ENCODE measurements around the gene TPM1.
A peak's percentile ranks its signal among the peaks of the same experiment; 100 is the strongest.

TPM1 gene

GRCh38 chr15:63067976-63068743 lies 25.6 kb downstream of the TPM1 start:
- H3K36me3 ChIP-seq (ENCODE audit: control insufficient read depth, insufficient read depth, low read length), result peaks cover 85% of the 10 kb centered on the region
- no peak overlapping the region for H3K9ac ChIP-seq (ENCODE audit: low read depth, low read length)
- H3K27me3 ChIP-seq (ENCODE audit: control insufficient read depth, insufficient read depth, low read length), result no peaks in the 10 kb centered on the region
- peaks cover 13% of the 10 kb centered on the region; the same call in 1 of the 2 replicates for H3K4me1 ChIP-seq (ENCODE audit: control insufficient read depth, insufficient read depth, low read length)
- no peak overlapping the region for H3K27ac ChIP-seq (ENCODE audit: low read depth, low read length)
- no peaks in the 10 kb centered on the region for H3K9me3 ChIP-seq (ENCODE audit: control insufficient read depth, insufficient read depth, low read length)
- no peak overlapping the region for H3K4me3 ChIP-seq (ENCODE audit: low read depth, low read length)

GRCh38 chr15:63069616-63070090 lies 27.1 kb downstream of the TPM1 start:
- Histone ChIP-seq H3K36me3 (ENCODE audit: control insufficient read depth, insufficient read depth, low read length) (peaks cover 71% of the 10 kb centered on the region), H3K4me1 (ENCODE audit: control insufficient read depth, insufficient read depth, low read length) (peaks cover 13% of the 10 kb centered on the region; the same call in 1 of the 2 replicates), H3K9ac (ENCODE audit: low read depth, low read length) (no peak overlapping the region), H3K27ac (ENCODE audit: low read depth, low read length) (no peak overlapping the region), H3K4me3 (ENCODE audit: low read depth, low read length) (no peak overlapping the region), H3K9me3 (ENCODE audit: control insufficient read depth, insufficient read depth, low read length) (no peaks in the 10 kb centered on the region), H3K27me3 (ENCODE audit: control insufficient read depth, insufficient read depth, low read length) (no peaks in the 10 kb centered on the region)

GRCh38 chr15:63070681-63071129 lies 28.2 kb downstream of the TPM1 start:
- Histone ChIP-seq H3K9ac (ENCODE audit: low read depth, low read length) (no peak overlapping the region), H3K27ac (ENCODE audit: low read depth, low read length) (no peak overlapping the region), H3K36me3 (ENCODE audit: control insufficient read depth, insufficient read depth, low read length) (peaks cover 61% of the 10 kb centered on the region), H3K27me3 (ENCODE audit: control insufficient read depth, insufficient read depth, low read length) (no peaks in the 10 kb centered on the region), H3K9me3 (ENCODE audit: control insufficient read depth, insufficient read depth, low read length) (no peaks in the 10 kb centered on the region), H3K4me1 (ENCODE audit: control insufficient read depth, insufficient read depth, low read length) (peaks cover 23% of the 10 kb centered on the region), H3K4me3 (ENCODE audit: low read depth, low read length) (no peak overlapping the region)

GRCh38 chr15:63071288-63071909 lies 28.9 kb downstream of the TPM1 start:
- Histone ChIP-seq H3K9me3 (ENCODE audit: control insufficient read depth, insufficient read depth, low read length) (no peaks in the 10 kb centered on the region), H3K27ac (ENCODE audit: low read depth, low read length) (no peak overlapping the region), H3K27me3 (ENCODE audit: control insufficient read depth, insufficient read depth, low read length) (no peaks in the 10 kb centered on the region), H3K9ac (ENCODE audit: low read depth, low read length) (no peak overlapping the region), H3K4me3 (ENCODE audit: low read depth, low read length) (no peak overlapping the region), H3K4me1 (ENCODE audit: control insufficient read depth, insufficient read depth, low read length) (peaks cover 30% of the 10 kb centered on the region), H3K36me3 (ENCODE audit: control insufficient read depth, insufficient read depth, low read length) (peaks cover 54% of the 10 kb centered on the region)

GRCh38 chr15:63072023-63072650 lies 29.6 kb downstream of the TPM1 start:
- Histone ChIP-seq H3K4me3 (ENCODE audit: low read depth, low read length) (no peak overlapping the region), H3K27ac (ENCODE audit: low read depth, low read length) (peak overlapping the region; percentile 18), H3K4me1 (ENCODE audit: control insufficient read depth, insufficient read depth, low read length) (peaks cover 37% of the 10 kb centered on the region), H3K36me3 (ENCODE audit: control insufficient read depth, insufficient read depth, low read length) (peaks cover 47% of the 10 kb centered on the region), H3K9me3 (ENCODE audit: control insufficient read depth, insufficient read depth, low read length) (no peaks in the 10 kb centered on the region), H3K9ac (ENCODE audit: low read depth, low read length) (no peak overlapping the region), H3K27me3 (ENCODE audit: control insufficient read depth, insufficient read depth, low read length) (no peaks in the 10 kb centered on the region)

GRCh38 chr15:63072809-63073277 lies 30.3 kb downstream of the TPM1 start:
- peaks cover 44% of the 10 kb centered on the region for H3K4me1 ChIP-seq (ENCODE audit: control insufficient read depth, insufficient read depth, low read length)
- H3K4me3 ChIP-seq (ENCODE audit: low read depth, low read length), result no peak overlapping the region
- H3K9me3 ChIP-seq (ENCODE audit: control insufficient read depth, insufficient read depth, low read length), result no peaks in the 10 kb centered on the region
- no peaks in the 10 kb centered on the region for H3K27me3 ChIP-seq (ENCODE audit: control insufficient read depth, insufficient read depth, low read length)
- no peak overlapping the region for H3K27ac ChIP-seq (ENCODE audit: low read depth, low read length)
- no peak overlapping the region for H3K9ac ChIP-seq (ENCODE audit: low read depth, low read length)
- peaks cover 40% of the 10 kb centered on the region for H3K36me3 ChIP-seq (ENCODE audit: control insufficient read depth, insufficient read depth, low read length)

- H3K9ac ChIP-seq (ENCODE audit: low read depth, low read length), result no peak overlapping the region
- H3K27me3 ChIP-seq (ENCODE audit: control insufficient read depth, insufficient read depth, low read length), result no peaks in the 10 kb centered on the region
- no peaks in the 10 kb centered on the region for H3K9me3 ChIP-seq (ENCODE audit: control insufficient read depth, insufficient read depth, low read length)
- H3K4me3 ChIP-seq (ENCODE audit: low read depth, low read length), result no peak overlapping the region
- peaks cover 52% of the 10 kb centered on the region for H3K4me1 ChIP-seq (ENCODE audit: control insufficient read depth, insufficient read depth, low read length)
- H3K27ac ChIP-seq (ENCODE audit: low read depth, low read length), result no peak overlapping the region
- peaks cover 32% of the 10 kb centered on the region for H3K36me3 ChIP-seq (ENCODE audit: control insufficient read depth, insufficient read depth, low read length)
Measured at GRCh38 chr15:63073497-63074172, 31.1 kb downstream of the TPM1 start.

- Histone ChIP-seq H3K27ac (ENCODE audit: low read depth, low read length) (peak overlapping the region; percentile 91), H3K4me3 (ENCODE audit: low read depth, low read length) (no peak overlapping the region), H3K9ac (ENCODE audit: low read depth, low read length) (peak overlapping the region; percentile 19; the same call in 1 of the 2 replicates)
Measured at GRCh38 chr15:63075015-63075983, 32.8 kb downstream of the TPM1 start.

GRCh38 chr15:63075984-63076713 lies 33.6 kb downstream of the TPM1 start:
- H3K4me1 ChIP-seq (ENCODE audit: control insufficient read depth, insufficient read depth, low read length), result peaks cover 53% of the 10 kb centered on the region
- peak overlapping the region; percentile 11; the same call in 1 of the 2 replicates for H3K9ac ChIP-seq (ENCODE audit: low read depth, low read length)
- no peaks in the 10 kb centered on the region for H3K9me3 ChIP-seq (ENCODE audit: control insufficient read depth, insufficient read depth, low read length)
- no peaks in the 10 kb centered on the region for H3K27me3 ChIP-seq (ENCODE audit: control insufficient read depth, insufficient read depth, low read length)
- H3K27ac ChIP-seq (ENCODE audit: low read depth, low read length), result peak overlapping the region; percentile 91
- peaks cover 11% of the 10 kb centered on the region for H3K36me3 ChIP-seq (ENCODE audit: control insufficient read depth, insufficient read depth, low read length)
- no peak overlapping the region for H3K4me3 ChIP-seq (ENCODE audit: low read depth, low read length)

More at GRCh38 chr15:63075015-63075983, 32.8 kb downstream of the TPM1 start:
- H3K9me3 ChIP-seq (ENCODE audit: control insufficient read depth, insufficient read depth, low read length), result no peaks in the 10 kb centered on the region
- peaks cover 20% of the 10 kb centered on the region for H3K36me3 ChIP-seq (ENCODE audit: control insufficient read depth, insufficient read depth, low read length)
- no peaks in the 10 kb centered on the region for H3K27me3 ChIP-seq (ENCODE audit: control insufficient read depth, insufficient read depth, low read length)
- H3K4me1 ChIP-seq (ENCODE audit: control insufficient read depth, insufficient read depth, low read length), result peaks cover 52% of the 10 kb centered on the region
